Trophoblast cell (in vitro differentiated cells and primary cell): Measurements from ENCODE around the gene SPIB.

Experiments used
- DNase-seq, 2 donors: peaks; one replicate each; pipeline ENCODE4 v3.0.0-alpha.2; 2016
- H2AFZ ChIP-seq: 2 replicates; pipeline ENCODE4 v1.6.1; 2013; ENCODE audit warnings: low read length, moderate library complexity, mild to moderate bottlenecking; ENCODE audit not compliant: insufficient read depth, poor library complexity
- H2AK5ac ChIP-seq: 2 replicates; pipeline ENCODE4 v1.6.1; 2013; ENCODE audit warnings: mild to moderate bottlenecking, low read length
- H2BK120ac ChIP-seq: 2 replicates; pipeline ENCODE4 v1.6.1; 2013; ENCODE audit warnings: low read length, mild to moderate bottlenecking, moderate library complexity; ENCODE audit not compliant: insufficient read depth, poor library complexity
- H2BK12ac ChIP-seq: 2 replicates; pipeline ENCODE4 v1.6.1; 2013; ENCODE audit warnings: mild to moderate bottlenecking, low read length, moderate library complexity
- H2BK5ac ChIP-seq: 2 replicates; pipeline ENCODE4 v1.6.1; 2013; ENCODE audit warnings: low read length, low read depth, moderate library complexity, mild to moderate bottlenecking; ENCODE audit not compliant: poor library complexity
- H3K14ac ChIP-seq: 2 replicates; pipeline ENCODE4 v1.6.1; 2013; ENCODE audit warnings: mild to moderate bottlenecking, low read length
- H3K18ac ChIP-seq: 2 replicates; pipeline ENCODE4 v1.6.1; 2013; ENCODE audit warnings: mild to moderate bottlenecking, low read length
- H3K23ac ChIP-seq: 2 replicates; pipeline ENCODE4 v1.6.1; 2013; ENCODE audit warnings: low read length
- H3K27ac ChIP-seq: 2 replicates; pipeline ENCODE4 v1.5.1; 2013; ENCODE audit warnings: low read depth, mild to moderate bottlenecking, inconsistent platforms, low read length, moderate library complexity
- H3K27me3 ChIP-seq: 2 replicates; pipeline ENCODE4 v1.6.1; 2013; ENCODE audit warnings: inconsistent platforms, mild to moderate bottlenecking, low read length, moderate library complexity; ENCODE audit not compliant: insufficient read depth
- H3K36me3 ChIP-seq, 2 experiments: 1 replicate in 1 of 2; 2 replicates in 1 of 2; pipeline ENCODE4 v1.6.1; 2013; ENCODE audit warnings: low read length in 2 of 2, mild to moderate bottlenecking in 2 of 2, moderate library complexity in 1 of 2; ENCODE audit not compliant: insufficient read depth in 2 of 2, control insufficient read depth in 1 of 2
- H3K4ac ChIP-seq: 2 replicates; pipeline ENCODE4 v1.6.1; 2013; ENCODE audit warnings: low read depth, mild to moderate bottlenecking, low read length, moderate library complexity
- H3K4me1 ChIP-seq, 2 experiments: 1 replicate in 1 of 2; 2 replicates in 1 of 2; pipeline ENCODE4 v1.6.1; 2013; ENCODE audit warnings: low read length in 2 of 2, mild to moderate bottlenecking in 2 of 2, moderate library complexity in 1 of 2; ENCODE audit not compliant: insufficient read depth in 2 of 2, control insufficient read depth in 1 of 2
- H3K4me2 ChIP-seq: 2 replicates; pipeline ENCODE4 v1.6.1; 2013; ENCODE audit warnings: inconsistent platforms, mild to moderate bottlenecking, low read length, moderate library complexity
- H3K4me3 ChIP-seq: 2 replicates; pipeline ENCODE4 v1.5.1; 2013; ENCODE audit warnings: mild to moderate bottlenecking, low read depth, low read length, inconsistent platforms
- H3K79me1 ChIP-seq: one replicate; pipeline ENCODE4 v1.6.1; 2013; ENCODE audit warnings: low read length
- H3K79me2 ChIP-seq: 2 replicates; pipeline ENCODE4 v1.6.1; 2013; ENCODE audit warnings: low read length, mild to moderate bottlenecking; ENCODE audit not compliant: control insufficient read depth, insufficient read depth, poor library complexity
- H3K9ac ChIP-seq: 2 replicates; pipeline ENCODE4 v1.6.1; 2013; ENCODE audit warnings: mild to moderate bottlenecking, low read length
- H3K9me3 ChIP-seq: 2 replicates; pipeline ENCODE4 v1.6.1; 2013; ENCODE audit warnings: low read depth, mild to moderate bottlenecking, control low read depth, inconsistent platforms, low read length; ENCODE audit not compliant: insufficient read depth
- H4K12ac ChIP-seq: 2 replicates; pipeline ENCODE4 v1.6.1; 2013; ENCODE audit warnings: low read depth, mild to moderate bottlenecking, low read length, moderate library complexity
- H4K8ac ChIP-seq: 2 replicates; pipeline ENCODE4 v1.6.1; 2013; ENCODE audit warnings: low read depth, mild to moderate bottlenecking, low read length, moderate library complexity
- H4K91ac ChIP-seq: one replicate; pipeline ENCODE4 v1.6.1; 2013; ENCODE audit warnings: low read depth, mild to moderate bottlenecking, low read length, moderate library complexity
- WGBS: extraction: QIAGEN DNeasy Blood & Tissue Kit; methylation state at CpG from one replicate; pipeline ENCODE4 v1.1.7; 2013; ENCODE audit warnings: missing lambda C conversion rate; ENCODE audit not compliant: insufficient read length, insufficient coverage; ENCODE audit errors: extremely low coverage; 5-methylcytosine and 5-hydroxymethylcytosine counted together

Gene SPIB

DNA sequence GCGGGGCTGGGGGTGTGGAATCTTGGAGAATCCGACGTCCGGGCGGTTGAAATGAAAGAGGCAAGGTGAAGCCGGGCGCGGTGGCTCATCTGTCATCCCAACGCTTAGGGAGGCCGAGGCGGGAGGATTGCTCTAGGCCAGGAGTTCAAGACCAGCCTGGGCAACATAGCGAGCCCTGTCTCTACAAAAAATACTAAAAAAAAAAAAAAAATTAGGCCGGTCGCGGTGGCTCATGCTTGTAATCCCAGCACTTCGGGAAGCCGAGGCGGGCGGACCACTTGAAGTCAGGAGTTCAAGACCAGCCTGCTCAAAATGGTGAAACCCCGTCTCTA lies 58.1 kb downstream of the SPIB start:
- Histone ChIP-seq H4K12ac (no peak overlapping the region), H4K8ac (no peak overlapping the region), H3K18ac (no peak overlapping the region), H3K4me2 (peak overlapping the region; percentile 78), H2BK5ac (no peak overlapping the region), H3K27me3 (no peaks in the 10 kb centered on the region), H3K4ac (no peak overlapping the region), H2AK5ac (no peak overlapping the region), H3K9ac (no peak overlapping the region), H3K79me1 (peaks cover 3% of the 10 kb centered on the region), H3K36me3 (peaks cover 37 to 38% of the 10 kb centered on the region in 2 experiments), H3K4me3 (peak overlapping the region; percentile 83), H3K79me2 (peaks cover 5% of the 10 kb centered on the region), H2BK120ac (no peak overlapping the region), H2BK12ac (no peak overlapping the region), H3K9me3 (peaks cover 4% of the 10 kb centered on the region), H3K27ac (no peak overlapping the region), H3K23ac (no peak overlapping the region), H4K91ac (no peak overlapping the region), H3K4me1 (peaks cover 3 to 13% of the 10 kb centered on the region in 2 experiments), H2AFZ (no peak overlapping the region), H3K14ac (no peak overlapping the region)
- DNase-seq: no peak
- WGBS: no CpG with 5 or more reads among the region's 20 CpGs

GRCh38 chr19:50477751-50478515 lies 59.2 kb downstream of the SPIB start:
- H3K79me1 ChIP-seq: peaks cover 3% of the 10 kb centered on the region
- H3K27me3 ChIP-seq: no peaks in the 10 kb centered on the region
- H3K27ac ChIP-seq: no peak overlapping the region
- DNase-seq: no peak
- H3K79me2 ChIP-seq: peaks cover 5% of the 10 kb centered on the region
- no peak overlapping the region for H2AK5ac ChIP-seq
- H2BK120ac ChIP-seq: no peak overlapping the region
- H4K12ac ChIP-seq: no peak overlapping the region
- no peak overlapping the region for H3K4me3 ChIP-seq
- H3K36me3 ChIP-seq: peaks cover 44 to 45% of the 10 kb centered on the region in 2 experiments
- H3K14ac ChIP-seq: no peak overlapping the region
- H3K4me1 ChIP-seq: peaks cover 3 to 13% of the 10 kb centered on the region in 2 experiments
- H2BK12ac ChIP-seq: no peak overlapping the region
- H3K9ac ChIP-seq: peak overlapping the region; percentile 48
- H2AFZ ChIP-seq: no peak overlapping the region
- no peak overlapping the region for H3K23ac ChIP-seq
- no peak overlapping the region for H3K4me2 ChIP-seq
- peak overlapping the region; percentile 60 for H3K4ac ChIP-seq
- no peak overlapping the region for H4K8ac ChIP-seq
- H4K91ac ChIP-seq: no peak overlapping the region
- H3K18ac ChIP-seq: no peak overlapping the region
- peaks cover 4% of the 10 kb centered on the region for H3K9me3 ChIP-seq
- H2BK5ac ChIP-seq: no peak overlapping the region
- no CpG with 5 or more reads among the region's 17 CpGs for WGBS

DNA sequence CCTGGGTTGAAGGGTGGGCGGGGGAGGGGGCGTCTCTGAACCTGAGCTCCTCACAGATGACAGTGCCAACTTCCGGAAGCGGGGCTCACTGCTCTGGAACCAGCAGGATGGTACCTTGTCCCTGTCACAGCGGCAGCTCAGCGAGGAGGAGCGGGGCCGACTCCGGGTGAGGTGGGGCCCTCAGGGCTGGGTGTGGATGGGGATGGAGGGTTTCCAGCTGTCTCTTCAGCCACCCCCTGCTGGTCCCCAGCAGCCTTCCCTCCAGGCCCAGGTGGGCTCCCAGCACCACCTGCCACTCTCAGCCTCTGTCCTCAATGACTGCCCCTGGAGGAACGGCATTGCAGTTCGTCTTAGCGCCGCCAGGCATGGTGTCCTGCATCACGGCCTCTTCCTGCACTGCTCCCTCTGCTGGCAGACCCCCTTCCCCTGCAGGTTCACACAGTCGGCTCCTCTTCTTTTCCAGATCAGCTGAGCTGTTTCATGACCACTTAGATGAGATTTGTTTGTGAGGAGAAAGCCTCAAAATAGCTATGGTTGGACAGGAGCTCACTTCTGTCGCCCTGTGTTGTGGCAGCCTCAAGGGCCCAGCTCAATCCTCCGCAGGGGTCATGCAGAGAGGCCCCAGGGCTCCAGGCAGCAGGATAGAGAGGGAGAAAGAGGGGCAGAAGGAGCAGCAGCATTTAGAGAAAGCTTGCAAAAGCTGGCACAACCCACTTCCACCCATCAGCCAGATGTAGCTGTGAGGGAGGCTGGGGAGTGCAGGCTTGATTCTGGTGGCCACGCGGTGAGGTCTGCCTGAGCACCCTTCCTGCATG lies 60.4 kb downstream of the SPIB start:
- no peak overlapping the region for H3K9ac ChIP-seq
- no peak overlapping the region for H4K8ac ChIP-seq
- H3K14ac ChIP-seq: no peak overlapping the region
- H3K4ac ChIP-seq: no peak overlapping the region
- H3K79me2 ChIP-seq: peaks cover 5% of the 10 kb centered on the region
- H2AK5ac ChIP-seq: no peak overlapping the region
- H3K9me3 ChIP-seq: peaks cover 4% of the 10 kb centered on the region
- H3K4me1 ChIP-seq: peaks cover 3 to 13% of the 10 kb centered on the region in 2 experiments
- H3K4me3 ChIP-seq: no peak overlapping the region
- peak; percentile 25 to 47 for DNase-seq
- no peak overlapping the region for H3K23ac ChIP-seq
- H3K18ac ChIP-seq: no peak overlapping the region
- no peak overlapping the region for H2BK120ac ChIP-seq
- no peaks in the 10 kb centered on the region for H3K27me3 ChIP-seq
- H2AFZ ChIP-seq: no peak overlapping the region
- H3K79me1 ChIP-seq: peaks cover 3% of the 10 kb centered on the region
- no CpG with 5 or more reads among the region's 19 CpGs for WGBS
- H3K27ac ChIP-seq: no peak overlapping the region
- H4K91ac ChIP-seq: no peak overlapping the region
- H3K4me2 ChIP-seq: no peak overlapping the region
- no peak overlapping the region for H2BK5ac ChIP-seq
- peaks cover 49 to 53% of the 10 kb centered on the region in 2 experiments for H3K36me3 ChIP-seq
- no peak overlapping the region for H2BK12ac ChIP-seq
- no peak overlapping the region for H4K12ac ChIP-seq

DNA sequence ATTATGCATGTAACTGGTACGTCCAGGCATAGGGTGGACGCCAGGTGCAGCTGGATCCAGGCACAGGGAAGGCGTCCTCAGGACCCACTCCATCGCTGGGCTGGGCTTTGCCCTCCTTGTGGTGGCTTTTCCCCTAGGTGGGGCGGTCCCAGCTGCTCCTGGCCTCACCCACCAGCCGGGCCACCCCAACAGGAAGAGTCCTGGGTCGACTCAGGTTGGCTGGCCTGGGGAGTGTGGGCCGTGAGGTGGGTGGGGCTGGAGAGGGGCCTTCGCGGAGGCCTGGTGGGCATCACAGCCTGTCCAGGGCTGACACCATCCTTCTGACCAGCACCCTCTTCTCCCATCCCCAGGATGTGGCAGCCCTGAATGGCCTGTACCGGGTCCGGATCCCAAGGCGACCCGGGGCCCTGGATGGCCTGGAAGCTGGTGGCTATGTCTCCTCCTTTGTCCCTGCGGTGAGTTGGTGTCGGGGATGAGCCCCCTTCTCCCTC lies 61.1 kb downstream of the SPIB start:
- no peak overlapping the region for H3K18ac ChIP-seq
- H3K79me2 ChIP-seq: peaks cover 5% of the 10 kb centered on the region
- no peak overlapping the region for H2BK5ac ChIP-seq
- H4K91ac ChIP-seq: no peak overlapping the region
- no CpG with 5 or more reads among the region's 16 CpGs for WGBS
- no peak for DNase-seq
- peaks cover 3% of the 10 kb centered on the region for H3K79me1 ChIP-seq
- H3K9ac ChIP-seq: no peak overlapping the region
- no peak overlapping the region for H2BK12ac ChIP-seq
- H3K4me1 ChIP-seq: peaks cover 3 to 13% of the 10 kb centered on the region in 2 experiments
- no peak overlapping the region for H2BK120ac ChIP-seq
- no peak overlapping the region for H3K4me3 ChIP-seq
- peaks cover 49 to 53% of the 10 kb centered on the region in 2 experiments for H3K36me3 ChIP-seq
- peaks cover 4% of the 10 kb centered on the region for H3K9me3 ChIP-seq
- no peak overlapping the region for H3K23ac ChIP-seq
- no peaks in the 10 kb centered on the region for H3K27me3 ChIP-seq
- H3K27ac ChIP-seq: no peak overlapping the region
- no peak overlapping the region for H2AFZ ChIP-seq
- H3K14ac ChIP-seq: no peak overlapping the region
- no peak overlapping the region for H4K12ac ChIP-seq
- H3K4ac ChIP-seq: no peak overlapping the region
- H3K4me2 ChIP-seq: no peak overlapping the region
- no peak overlapping the region for H4K8ac ChIP-seq
- no peak overlapping the region for H2AK5ac ChIP-seq
